Esophagus muscularis mucosa (tissue), 4 donors: ENCODE measurements around the gene JPH4. TPM values are rescaled to one million over a fixed set of nuclear protein-coding genes. Genes with fewer than 3 reads are reported as not detected.

ENCODE experiments used
- DNase-seq: peaks from one replicate; pipeline ENCODE4 v3.0.0-alpha.2; 2017; ENCODE audit errors: extremely low spot score
- H3K27ac ChIP-seq, 4 donors: fragments of 200-600 bp; sonication (generic); replicated peaks in 1 of 4; 1 replicate in 3 of 4; 2 replicates in 1 of 4; pipeline ENCODE4 v1.5.1; 2016 to 2019; ENCODE audit warnings: mild to moderate bottlenecking in 1 of 4
- H3K27me3 ChIP-seq, 4 donors: fragments of 200-600 bp; sonication (generic); one replicate each; pipeline versions ENCODE4 v1.5.1 to v1.6.0; 2016 to 2019
- H3K36me3 ChIP-seq, 4 donors: fragments of 200-600 bp; sonication (generic); one replicate each; pipeline ENCODE4 v1.5.1; 2016 to 2019
- H3K4me1 ChIP-seq, 4 donors: fragments of 200-600 bp; sonication (generic); one replicate each; pipeline ENCODE4 v1.5.1; 2016 to 2019
- H3K4me3 ChIP-seq, 4 donors: fragments of 200-600 bp; sonication (generic); 1 replicate in 2 of 4; 2 replicates in 2 of 4; pipeline ENCODE4 v1.5.1; 2016 to 2019; ENCODE audit warnings: mild to moderate bottlenecking in 4 of 4, moderate library complexity in 1 of 4
- H3K9me3 ChIP-seq, 4 donors: fragments of 200-600 bp; sonication (generic); 1 replicate in 3 of 4; 2 replicates in 1 of 4; pipeline ENCODE4 v1.5.1; 2016 to 2019
- EP300 ChIP-seq: sonication (generic); formaldehyde crosslinking; IDR thresholded peaks from one replicate; pipeline ENCODE4 v1.6.1; 2017; ENCODE audit warnings: antibody characterized with exemption
- POLR2A ChIP-seq: fragments of 450-650 bp; IDR thresholded peaks from one replicate; pipeline ENCODE4 v1.6.1; 2017; ENCODE audit warnings: antibody characterized with exemption, moderate library complexity, mild to moderate bottlenecking, low read depth
- POLR2AphosphoS5 ChIP-seq, 2 donors: sonication (generic); formaldehyde crosslinking; IDR thresholded peaks; one replicate each; pipeline ENCODE4 v1.6.1; 2017; ENCODE audit warnings: antibody characterized with exemption in 2 of 2
- WGBS: methylation state at CpG from one replicate; pipeline ENCODE4 v1.1.5; 2018; 5-methylcytosine and 5-hydroxymethylcytosine counted together
- intact Hi-C: fragments of 100-400 bp; cut with DNase I; formaldehyde crosslinking; loops from one replicate; pipeline ENCODE4 v1.15.1; 2023
- total RNA-seq, 4 donors: library from RNA; depleted of rRNA; stranded (reverse); fragments of >200 nt; gene quantifications; one replicate each; pipeline versions ENCODE4 v1.1.0 to v1.2.1, GENCODE V29; 2016
- TF ChIP-seq, protein P1 (sequence below), 3 experiments: fragments of 200-600 bp in 2 of 3; fragments of 450-650 bp in 1 of 3; sonication (generic) in 2 of 3; IDR thresholded peaks; one replicate each; pipeline ENCODE4 v1.5.1; 2017 to 2019; ENCODE audit warnings: antibody characterized with exemption in 3 of 3, mild to moderate bottlenecking in 2 of 3, moderate library complexity in 1 of 3

Gene JPH4
- total RNA-seq, 4 donors from 2014 or later: 0.83 to 2.8 (median 2.0) TPM

DNA sequence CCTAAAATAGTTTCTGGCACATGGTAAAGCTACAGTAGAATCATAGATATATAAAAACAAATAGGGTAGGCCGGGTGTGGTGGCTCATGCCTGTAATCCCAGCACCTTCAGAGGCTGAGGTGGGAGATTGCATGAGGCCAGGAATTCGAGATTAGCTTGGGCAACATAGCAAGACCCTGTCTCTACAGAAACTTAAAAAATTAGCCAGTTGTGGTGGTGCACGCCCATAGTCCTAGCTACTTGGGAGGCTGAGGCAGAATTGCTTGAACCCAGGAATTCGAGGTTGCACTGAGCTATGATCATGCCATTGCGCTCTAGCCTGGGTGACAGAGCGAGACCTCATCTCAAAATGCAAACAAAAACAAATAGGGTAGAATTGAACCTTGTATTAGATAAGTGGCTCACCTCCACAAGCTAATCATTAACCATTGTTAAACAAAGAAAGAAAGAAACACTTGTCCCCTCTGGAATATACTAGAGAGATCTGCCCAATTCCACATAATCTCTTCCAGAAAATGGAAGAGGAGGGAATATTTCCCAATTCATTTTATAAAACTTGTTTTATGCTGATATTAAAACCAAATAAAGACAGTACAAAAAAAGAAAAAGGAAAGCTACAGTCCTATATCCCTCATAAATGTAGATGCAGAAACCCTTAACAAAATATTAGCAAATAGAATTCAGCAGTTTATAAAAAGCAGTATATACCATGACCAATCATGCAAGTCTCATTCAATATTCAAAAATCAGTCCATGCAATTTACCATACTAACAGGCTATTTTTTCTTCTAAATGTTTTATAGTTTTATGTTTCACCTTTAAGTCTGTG is 34.9 kb upstream of the JPH4 start:
- Histone ChIP-seq H3K27ac (no peak overlapping the region), H3K9me3 (no peaks in the 10 kb centered on the region), H3K4me3 (no peak overlapping the region), H3K27me3 (peaks cover 0 to 34% (median 0%) of the 10 kb centered on the region in 4 donors), H3K36me3 (no peaks in the 10 kb centered on the region), H3K4me1 (no peaks in the 10 kb centered on the region)
- intact Hi-C loops: no loop called here
- whole genome bisulfite sequencing: 90% methylated on average over 6 of the region's 6 CpGs
- DNase-seq: no peak
- TF ChIP-seq POLR2A (no peak), POLR2AphosphoS5 (IDR thresholded peaks at IDR 0.05) (no peak), EP300 (no peak)
- TF ChIP-seq, protein P1, sequence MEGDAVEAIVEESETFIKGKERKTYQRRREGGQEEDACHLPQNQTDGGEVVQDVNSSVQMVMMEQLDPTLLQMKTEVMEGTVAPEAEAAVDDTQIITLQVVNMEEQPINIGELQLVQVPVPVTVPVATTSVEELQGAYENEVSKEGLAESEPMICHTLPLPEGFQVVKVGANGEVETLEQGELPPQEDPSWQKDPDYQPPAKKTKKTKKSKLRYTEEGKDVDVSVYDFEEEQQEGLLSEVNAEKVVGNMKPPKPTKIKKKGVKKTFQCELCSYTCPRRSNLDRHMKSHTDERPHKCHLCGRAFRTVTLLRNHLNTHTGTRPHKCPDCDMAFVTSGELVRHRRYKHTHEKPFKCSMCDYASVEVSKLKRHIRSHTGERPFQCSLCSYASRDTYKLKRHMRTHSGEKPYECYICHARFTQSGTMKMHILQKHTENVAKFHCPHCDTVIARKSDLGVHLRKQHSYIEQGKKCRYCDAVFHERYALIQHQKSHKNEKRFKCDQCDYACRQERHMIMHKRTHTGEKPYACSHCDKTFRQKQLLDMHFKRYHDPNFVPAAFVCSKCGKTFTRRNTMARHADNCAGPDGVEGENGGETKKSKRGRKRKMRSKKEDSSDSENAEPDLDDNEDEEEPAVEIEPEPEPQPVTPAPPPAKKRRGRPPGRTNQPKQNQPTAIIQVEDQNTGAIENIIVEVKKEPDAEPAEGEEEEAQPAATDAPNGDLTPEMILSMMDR (IDR thresholded peaks at IDR 0.05): no peak

DNA sequence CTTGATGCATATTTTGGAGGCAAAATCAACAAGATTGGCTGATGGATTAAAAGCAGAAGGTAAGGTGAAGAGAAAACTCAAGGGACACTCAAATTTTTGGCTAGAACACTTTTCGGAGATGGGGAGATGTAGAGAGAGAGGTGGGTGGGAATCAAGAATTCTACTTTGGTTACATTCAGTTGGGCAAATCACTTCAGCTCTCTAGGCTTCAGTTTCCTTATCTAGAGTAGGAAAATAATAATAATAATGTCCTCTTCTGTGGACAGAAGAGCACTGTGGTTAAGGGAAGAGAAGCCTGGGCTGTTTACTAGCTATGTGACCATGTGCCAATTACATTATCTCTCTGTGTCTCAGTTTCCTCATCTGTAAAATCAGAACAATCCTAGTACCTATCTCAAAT is 34.2 kb upstream of the JPH4 start:
- 93% methylated on average over 1 of the region's 1 CpG for WGBS
- intact Hi-C loops: no loop called here
- no peak overlapping the region for H3K27ac ChIP-seq

DNA sequence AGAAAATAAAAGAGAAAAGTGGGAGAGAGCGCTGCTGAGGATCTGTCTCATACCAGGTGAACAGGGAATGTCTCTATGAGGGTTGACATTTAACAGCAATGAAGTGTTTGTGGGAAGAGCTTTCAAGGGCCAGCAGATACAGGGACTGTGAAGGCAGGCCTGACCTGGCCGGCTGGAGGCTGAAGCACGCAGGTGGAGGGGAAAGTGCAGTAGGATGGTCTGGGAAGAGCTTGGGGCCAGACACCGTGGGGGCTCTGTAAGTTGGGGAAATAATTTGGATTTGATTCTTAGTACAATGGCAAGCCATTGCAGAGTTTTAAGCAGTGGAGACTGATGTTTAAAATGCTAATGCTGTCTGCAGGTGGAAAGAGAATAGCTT is 33.8 kb upstream of the JPH4 start:
- Histone ChIP-seq H3K27ac (no peak overlapping the region), H3K36me3 (no peaks in the 10 kb centered on the region), H3K27me3 (peaks cover 0 to 34% (median 0%) of the 10 kb centered on the region in 4 donors), H3K9me3 (no peaks in the 10 kb centered on the region), H3K4me1 (no peaks in the 10 kb centered on the region), H3K4me3 (no peak overlapping the region)
- intact Hi-C loops: no loop called here
- 59% methylated on average over 4 of the region's 4 CpGs for WGBS
- no peak for DNase-seq
- TF ChIP-seq POLR2A (no peak), POLR2AphosphoS5 (IDR thresholded peaks at IDR 0.05) (no peak), EP300 (no peak)
- TF ChIP-seq, protein P1 (IDR thresholded peaks at IDR 0.05): no peak

More for the DNA sequence above, 34.2 kb upstream of the JPH4 start:
- Histone ChIP-seq H3K27me3 (peaks cover 0 to 34% (median 0%) of the 10 kb centered on the region in 4 donors), H3K4me1 (no peaks in the 10 kb centered on the region), H3K36me3 (no peaks in the 10 kb centered on the region), H3K9me3 (no peaks in the 10 kb centered on the region), H3K4me3 (no peak overlapping the region)
- TF ChIP-seq, protein P1 (IDR thresholded peaks at IDR 0.05): no peak
- TF ChIP-seq POLR2A: no peak
- TF ChIP-seq EP300: no peak
- TF ChIP-seq POLR2AphosphoS5 (IDR thresholded peaks at IDR 0.05): no peak
- no peak for DNase-seq

DNA sequence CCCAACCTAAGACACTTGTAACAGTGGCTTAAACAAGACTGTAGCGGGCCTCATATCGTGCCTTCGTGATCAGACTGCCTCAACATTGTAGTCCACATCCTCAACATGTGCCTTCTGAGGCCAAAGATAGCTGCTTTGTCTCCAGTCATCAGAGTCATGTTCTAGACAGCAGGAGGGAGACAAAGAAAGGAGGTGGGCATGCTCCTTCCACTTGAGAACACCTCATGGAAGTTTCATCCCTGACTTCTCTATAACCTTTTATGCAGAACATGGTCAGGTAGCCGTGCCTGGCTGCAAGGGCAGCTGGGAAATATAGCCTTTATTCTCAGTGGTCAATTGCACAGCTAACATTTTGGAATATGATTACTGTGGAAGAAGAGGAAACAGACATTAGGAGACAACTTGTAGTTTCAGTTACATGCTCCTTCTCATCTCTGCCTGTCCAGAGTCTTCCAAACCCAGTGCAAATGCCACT is 32.3 kb upstream of the JPH4 start:
- intact Hi-C loops: no loop called here
- Histone ChIP-seq H3K4me1 (no peaks in the 10 kb centered on the region), H3K27ac (no peak overlapping the region), H3K4me3 (no peak overlapping the region), H3K36me3 (no peaks in the 10 kb centered on the region), H3K27me3 (peaks cover 0 to 34% (median 0%) of the 10 kb centered on the region in 4 donors), H3K9me3 (no peaks in the 10 kb centered on the region)
- DNase-seq: no peak
- 64% methylated on average over 4 of the region's 4 CpGs for WGBS
- TF ChIP-seq POLR2A: no peak
- TF ChIP-seq EP300: no peak
- TF ChIP-seq, protein P1 (IDR thresholded peaks at IDR 0.05): no peak
- TF ChIP-seq POLR2AphosphoS5 (IDR thresholded peaks at IDR 0.05): no peak
